Stimulated activated naive B cell treated with anti-CD40 and anti-IgM and Interleukin-4, amounts not matched to agents 10 μg/mL and 1 μg/mL and 100 μg/mL, for 72 hours (primary cell): ENCODE measurements around the gene HNRNPUL1.
A peak's percentile ranks its signal among the peaks of the same experiment; 100 is the strongest.

Experiments
- ATAC-seq, 2 donors: fragments of 150-1000 bp; cut with Tn5 transposase; replicated peaks; 2 replicates each; pipeline ENCODE4 v1.10.0; 2021; ENCODE audit warnings: moderate library complexity in 1 of 2
- DNase-seq: peaks from one replicate; pipeline ENCODE4 v3.0.0; 2021
- H3K27ac Mint-ChIP-seq: one replicate; pipeline ENCODE4 v1.8.0; 2022; ENCODE audit warnings: mild to moderate bottlenecking, mixed read lengths
- H3K27me3 Mint-ChIP-seq, 2 donors: one replicate each; pipeline ENCODE4 v1.8.0; 2022; ENCODE audit warnings: mixed read lengths in 2 of 2
- H3K36me3 Mint-ChIP-seq, 2 donors: one replicate each; pipeline ENCODE4 v1.8.0; 2022; ENCODE audit warnings: mixed read lengths in 2 of 2, mild to moderate bottlenecking in 1 of 2
- H3K4me1 Mint-ChIP-seq, 2 donors: one replicate each; pipeline ENCODE4 v1.8.0; 2022; ENCODE audit warnings: mixed read lengths in 2 of 2, mild to moderate bottlenecking in 1 of 2
- H3K4me3 Mint-ChIP-seq, 2 donors: one replicate each; pipeline ENCODE4 v1.8.0; 2022; ENCODE audit warnings: mild to moderate bottlenecking in 2 of 2, mixed read lengths in 2 of 2, moderate library complexity in 1 of 2
- H3K9me3 Mint-ChIP-seq, 2 donors: one replicate each; pipeline ENCODE4 v1.8.0; 2022; ENCODE audit warnings: mixed read lengths in 2 of 2, mild to moderate bottlenecking in 1 of 2

Gene HNRNPUL1

DNA sequence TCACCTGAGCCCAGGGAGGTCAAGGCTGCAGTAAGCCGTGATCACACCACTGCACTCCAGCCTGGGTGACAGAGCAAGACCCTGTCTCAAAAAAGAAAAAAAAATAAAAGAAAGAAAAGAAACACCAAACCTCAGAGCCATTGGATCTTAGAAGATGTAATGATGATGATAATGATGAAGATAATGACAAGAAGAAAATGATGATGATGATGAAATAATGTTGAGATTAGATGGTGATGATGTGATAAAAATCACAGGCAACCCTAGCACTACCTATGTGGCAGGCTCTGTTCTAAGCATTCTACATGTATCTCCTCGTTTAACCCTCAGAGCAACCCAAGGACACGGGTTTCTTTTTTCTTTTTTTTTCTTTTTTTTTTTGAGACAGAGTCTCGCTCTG lies 20.1 kb upstream of the HNRNPUL1 start:
- no peak for ATAC-seq
- Mint-ChIP-seq H3K36me3 (no peaks in the 10 kb centered on the region), H3K4me1 (no peaks in the 10 kb centered on the region), H3K27me3 (peaks cover 10 to 11% of the 10 kb centered on the region in 2 donors), H3K4me3 (no peak overlapping the region), H3K27ac (no peak overlapping the region), H3K9me3 (no peaks in the 10 kb centered on the region)
- DNase-seq, result no peak

- Mint-ChIP-seq H3K4me3 (no peak overlapping the region), H3K27me3 (peaks cover 0 to 4% of the 10 kb centered on the region in 2 donors), H3K36me3 (no peaks in the 10 kb centered on the region), H3K27ac (no peak overlapping the region), H3K4me1 (no peaks in the 10 kb centered on the region), H3K9me3 (no peaks in the 10 kb centered on the region)
- ATAC-seq (no peak), DNase-seq (no peak)
These were observed 18.3 kb upstream of the HNRNPUL1 start for GRCh38 chr19:41245843-41246242.

- Mint-ChIP-seq H3K27ac (no peak overlapping the region), H3K27me3 (peaks cover 6 to 30% of the 10 kb centered on the region in 2 donors), H3K36me3 (no peaks in the 10 kb centered on the region), H3K4me1 (no peaks in the 10 kb centered on the region), H3K9me3 (no peaks in the 10 kb centered on the region), H3K4me3 (no peak overlapping the region)
- ATAC-seq, result no peak
- no peak for DNase-seq
These were observed 15.3 kb upstream of the HNRNPUL1 start for GRCh38 chr19:41248895-41249294.

DNA sequence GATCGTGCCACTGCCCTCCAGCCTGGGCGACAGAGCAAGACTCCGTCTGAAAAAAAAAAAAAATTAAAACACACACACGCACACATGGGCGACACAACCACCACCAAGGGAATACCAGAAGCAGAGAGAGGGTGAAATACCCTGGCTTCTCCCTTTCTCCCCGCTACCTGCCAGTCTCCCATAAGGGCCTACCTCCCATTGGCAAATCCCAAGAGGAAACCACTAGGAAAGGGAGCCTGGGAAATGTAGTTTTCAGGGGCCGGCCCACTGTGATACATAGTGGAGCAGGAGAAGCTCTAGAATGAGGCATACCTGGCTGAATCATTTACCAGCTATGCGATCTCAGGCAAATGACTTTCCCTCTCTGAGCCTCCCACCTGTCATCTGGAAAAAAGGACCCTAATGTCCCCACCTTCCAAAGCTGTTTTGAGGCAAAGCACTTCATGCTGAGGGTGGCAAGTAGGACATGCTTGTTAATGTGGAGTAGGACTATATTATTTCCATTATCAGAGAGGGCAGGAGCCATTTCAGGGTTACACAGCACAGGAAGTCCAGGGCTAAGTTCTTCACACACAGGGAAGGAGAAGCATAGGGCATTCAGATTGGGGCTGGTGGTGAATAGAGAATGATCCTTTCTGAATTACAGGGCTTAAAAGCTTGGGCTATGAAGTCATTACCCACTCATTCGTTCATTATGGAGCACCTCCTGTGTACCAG lies 14.3 kb upstream of the HNRNPUL1 start:
- peaks cover 6 to 31% of the 10 kb centered on the region in 2 donors for H3K27me3 Mint-ChIP-seq
- no peak for DNase-seq

DNA sequence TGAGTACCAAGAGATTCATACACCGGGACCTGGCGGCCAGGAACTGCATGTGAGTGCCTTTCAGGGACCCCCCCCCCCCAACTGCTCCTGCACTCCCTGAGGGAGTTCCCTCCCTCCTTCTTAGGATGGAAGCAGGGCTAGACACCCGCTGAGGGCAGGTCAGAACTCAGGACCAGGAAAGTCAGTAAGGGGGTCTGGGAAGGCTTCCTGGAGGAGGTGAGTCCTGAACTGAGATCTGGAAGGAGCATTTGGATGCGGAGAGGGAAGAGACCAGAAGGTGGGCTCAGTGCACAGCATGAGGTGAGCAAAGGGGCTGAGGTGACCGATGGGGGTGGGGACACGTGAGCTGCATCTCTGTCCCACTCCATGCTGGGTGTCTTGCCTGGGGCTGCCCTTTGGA lies 10.5 kb upstream of the HNRNPUL1 start:
- Mint-ChIP-seq H3K9me3 (no peaks in the 10 kb centered on the region), H3K27ac (no peak overlapping the region), H3K4me1 (no peaks in the 10 kb centered on the region), H3K4me3 (no peak overlapping the region), H3K36me3 (no peaks in the 10 kb centered on the region), H3K27me3 (peaks cover 6 to 31% of the 10 kb centered on the region in 2 donors)
- ATAC-seq (no peak), DNase-seq (no peak)

More for the DNA sequence above, 14.3 kb upstream of the HNRNPUL1 start:
- Mint-ChIP-seq H3K9me3 (no peaks in the 10 kb centered on the region), H3K4me1 (no peaks in the 10 kb centered on the region), H3K4me3 (no peak overlapping the region), H3K27ac (no peak overlapping the region), H3K36me3 (no peaks in the 10 kb centered on the region)
- no peak for ATAC-seq

GRCh38 chr19:41255171-41255570 lies 9.0 kb upstream of the HNRNPUL1 start:
- ATAC-seq (no peak), DNase-seq (no peak)
- Mint-ChIP-seq H3K4me3 (no peak overlapping the region), H3K9me3 (peaks cover 0 to 1% of the 10 kb centered on the region in 2 donors), H3K4me1 (no peaks in the 10 kb centered on the region), H3K27me3 (peaks cover 6 to 31% of the 10 kb centered on the region in 2 donors), H3K27ac (no peak overlapping the region), H3K36me3 (no peaks in the 10 kb centered on the region)

DNA sequence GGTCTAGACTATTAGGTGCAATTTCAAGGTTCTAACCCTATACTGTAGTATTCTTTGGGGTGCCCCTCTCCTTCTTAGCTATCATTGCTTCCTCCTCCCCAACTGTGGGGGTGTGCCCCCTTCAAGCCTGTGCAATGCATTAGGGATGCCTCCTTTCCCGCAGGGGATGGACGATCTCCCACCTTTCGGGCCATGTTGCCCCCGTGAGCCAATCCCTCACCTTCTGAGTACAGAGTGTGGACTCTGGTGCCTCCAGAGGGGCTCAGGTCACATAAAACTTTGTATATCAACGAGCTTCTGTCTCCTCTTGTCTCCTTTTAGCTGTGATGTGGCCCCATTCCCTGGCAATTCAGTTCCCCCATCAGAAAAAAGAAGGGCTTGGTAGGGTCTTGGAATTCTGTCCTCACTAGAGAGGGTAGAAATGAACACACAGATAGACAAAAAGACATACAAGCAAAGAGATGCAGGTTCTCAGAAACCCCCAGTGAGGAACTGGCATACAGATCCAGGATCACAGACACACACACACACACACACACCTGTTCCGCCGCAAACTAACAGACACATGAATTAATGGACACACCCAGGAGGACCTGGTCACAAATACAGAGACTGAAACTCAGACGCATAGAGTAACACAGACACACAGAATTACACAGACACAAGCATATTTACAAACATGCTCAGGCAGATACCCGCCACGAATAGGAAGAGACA lies 2.5 kb upstream of the HNRNPUL1 start:
- DNase-seq (no peak), ATAC-seq (no peak)
- H3K27ac Mint-ChIP-seq, result peak overlapping the region; percentile 100
- H3K36me3 Mint-ChIP-seq, result peaks cover 15% of the 10 kb centered on the region in 2 donors
- H3K9me3 Mint-ChIP-seq, result peaks cover 0 to 1% of the 10 kb centered on the region in 2 donors
- H3K27me3 Mint-ChIP-seq, result no peaks in the 10 kb centered on the region
- peaks cover 19 to 33% of the 10 kb centered on the region in 2 donors for H3K4me1 Mint-ChIP-seq
- H3K4me3 Mint-ChIP-seq, result peak overlapping the region; percentile 95 to 100

DNA sequence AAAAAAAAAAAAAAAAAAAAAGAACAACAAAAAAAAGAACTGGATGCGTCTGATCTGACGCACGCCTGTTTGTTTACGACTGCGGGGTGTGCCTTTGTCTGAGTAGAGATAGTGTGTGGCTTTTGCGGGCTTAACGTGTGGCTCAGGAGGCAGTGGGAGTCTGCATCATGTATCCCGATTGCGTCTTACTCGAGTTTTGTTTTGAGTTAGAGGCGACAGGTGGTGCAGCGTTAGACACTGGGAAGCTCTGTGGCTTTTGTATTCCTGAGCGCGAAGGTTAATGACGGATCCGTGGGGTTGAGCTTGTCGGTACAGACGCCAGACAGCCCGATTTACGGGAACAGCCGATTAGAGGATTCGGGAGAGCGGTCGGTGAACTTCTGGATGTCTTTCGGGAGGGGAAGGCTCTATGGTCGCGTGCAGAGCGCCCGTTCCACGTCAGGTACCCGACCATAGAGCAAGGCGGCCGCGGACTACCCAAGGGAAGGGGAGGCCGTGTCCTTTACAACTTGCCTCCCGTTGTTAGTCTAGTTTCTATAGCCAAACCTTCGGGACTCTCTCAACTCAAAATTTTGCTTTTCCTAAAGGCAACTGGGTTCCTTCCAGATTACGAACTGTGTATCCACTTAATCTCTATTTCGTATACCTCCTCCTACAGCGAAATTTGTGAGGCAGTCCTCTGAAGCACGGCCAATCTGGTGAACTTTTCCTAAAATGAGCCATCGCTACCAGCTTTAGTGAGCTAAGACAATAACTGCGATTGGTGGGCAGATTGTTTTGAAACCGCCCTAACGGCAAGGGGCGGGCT lies 926 bp upstream of the HNRNPUL1 start:
- Mint-ChIP-seq H3K27me3 (no peaks in the 10 kb centered on the region), H3K4me1 (peaks cover 29 to 47% of the 10 kb centered on the region in 2 donors), H3K9me3 (peaks cover 0 to 1% of the 10 kb centered on the region in 2 donors), H3K36me3 (peaks cover 16 to 20% of the 10 kb centered on the region in 2 donors), H3K4me3 (peak overlapping the region; percentile 95 to 100), H3K27ac (peak overlapping the region; percentile 100)
- DNase-seq, result peak; percentile 84
- ATAC-seq, result peak; percentile 40 to 57

DNA sequence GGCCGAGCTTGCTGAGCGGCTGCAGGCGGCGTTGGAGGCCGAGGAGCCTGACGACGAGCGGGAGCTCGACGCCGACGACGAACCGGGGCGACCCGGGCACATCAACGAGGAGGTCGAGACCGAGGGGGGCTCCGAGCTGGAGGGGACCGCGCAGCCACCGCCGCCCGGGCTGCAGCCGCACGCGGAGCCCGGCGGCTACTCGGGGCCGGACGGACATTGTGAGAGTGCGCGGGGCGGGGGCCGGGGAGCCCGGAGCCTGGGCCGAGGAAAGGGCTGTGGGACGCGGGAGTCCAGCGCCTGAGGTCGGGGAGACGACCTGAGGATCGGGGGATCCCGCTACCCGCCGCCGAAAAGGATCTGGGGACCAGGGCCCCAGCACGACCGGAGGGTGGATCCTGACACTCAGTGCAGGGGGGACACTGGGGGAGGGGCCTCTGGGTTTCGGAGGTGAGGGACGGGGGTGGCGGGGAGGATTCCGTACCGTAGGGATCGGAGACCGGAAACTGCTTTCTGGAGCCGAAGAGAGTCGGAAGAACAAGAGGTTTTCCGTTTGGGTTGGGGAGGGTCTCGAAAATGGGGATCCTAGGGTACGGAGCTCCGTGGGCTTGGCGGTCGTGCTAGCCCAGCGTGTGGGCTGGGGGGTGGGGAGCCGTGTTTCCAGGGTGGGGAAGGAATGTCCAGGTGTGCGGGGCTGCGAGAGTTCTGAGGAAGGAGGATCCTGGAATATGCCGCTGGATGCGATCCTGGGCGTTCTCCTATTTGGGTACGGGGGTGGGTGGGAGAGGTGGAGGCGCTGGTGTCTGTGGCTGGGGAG lies 616 bp downstream of the HNRNPUL1 start:
- Mint-ChIP-seq H3K36me3 (peaks cover 18 to 20% of the 10 kb centered on the region in 2 donors), H3K9me3 (no peaks in the 10 kb centered on the region), H3K4me3 (peak overlapping the region; percentile 95 to 100), H3K27ac (peak overlapping the region; percentile 100), H3K27me3 (no peaks in the 10 kb centered on the region), H3K4me1 (peaks cover 29 to 47% of the 10 kb centered on the region in 2 donors)
- ATAC-seq, result peak in 1 of 2 donors; percentile 0
- DNase-seq, result peak; percentile 30

GRCh38 chr19:41265395-41266153 lies 1.4 kb downstream of the HNRNPUL1 start:
- H3K27me3 Mint-ChIP-seq, result no peaks in the 10 kb centered on the region
- ATAC-seq (no peak), DNase-seq (no peak)
- no peaks in the 10 kb centered on the region for H3K9me3 Mint-ChIP-seq
- peak overlapping the region; percentile 95 to 100 for H3K4me3 Mint-ChIP-seq
- H3K27ac Mint-ChIP-seq, result peak overlapping the region; percentile 100
- peaks cover 18 to 20% of the 10 kb centered on the region in 2 donors for H3K36me3 Mint-ChIP-seq
- peaks cover 29 to 47% of the 10 kb centered on the region in 2 donors for H3K4me1 Mint-ChIP-seq

- Mint-ChIP-seq H3K4me1 (peaks cover 25 to 30% of the 10 kb centered on the region in 2 donors), H3K27ac (no peak overlapping the region), H3K27me3 (no peaks in the 10 kb centered on the region), H3K4me3 (no peak overlapping the region), H3K36me3 (peaks cover 39 to 49% of the 10 kb centered on the region in 2 donors), H3K9me3 (no peaks in the 10 kb centered on the region)
- DNase-seq (no peak), ATAC-seq (no peak)
These were observed 4.9 kb downstream of the HNRNPUL1 start for GRCh38 chr19:41269055-41269454.

GRCh38 chr19:41269571-41269970 lies 5.4 kb downstream of the HNRNPUL1 start:
- Mint-ChIP-seq H3K9me3 (no peaks in the 10 kb centered on the region), H3K36me3 (peaks cover 40 to 53% of the 10 kb centered on the region in 2 donors), H3K4me3 (no peak overlapping the region), H3K27ac (no peak overlapping the region), H3K4me1 (peaks cover 25 to 30% of the 10 kb centered on the region in 2 donors), H3K27me3 (no peaks in the 10 kb centered on the region)
- DNase-seq, result no peak
- ATAC-seq, result no peak

- Mint-ChIP-seq H3K4me1 (peaks cover 0 to 4% of the 10 kb centered on the region in 2 donors), H3K27ac (no peak overlapping the region), H3K27me3 (no peaks in the 10 kb centered on the region), H3K4me3 (no peak overlapping the region), H3K9me3 (no peaks in the 10 kb centered on the region), H3K36me3 (peaks cover 33 to 56% of the 10 kb centered on the region in 2 donors)
- DNase-seq (no peak), ATAC-seq (no peak)
These were observed 8.9 kb downstream of the HNRNPUL1 start for GRCh38 chr19:41273076-41273475.
